ENCODE results near the gene FLYWCH1. TPM values are rescaled to one million over a fixed set of nuclear protein-coding genes. Genes with fewer than 3 reads are reported as not detected.
A peak's percentile ranks its signal among the peaks of the same experiment; 100 is the strongest.

The FLYWCH1 gene
- total RNA-seq, 1 experiment from 2014 or later, result 32.6 TPM

DNA sequence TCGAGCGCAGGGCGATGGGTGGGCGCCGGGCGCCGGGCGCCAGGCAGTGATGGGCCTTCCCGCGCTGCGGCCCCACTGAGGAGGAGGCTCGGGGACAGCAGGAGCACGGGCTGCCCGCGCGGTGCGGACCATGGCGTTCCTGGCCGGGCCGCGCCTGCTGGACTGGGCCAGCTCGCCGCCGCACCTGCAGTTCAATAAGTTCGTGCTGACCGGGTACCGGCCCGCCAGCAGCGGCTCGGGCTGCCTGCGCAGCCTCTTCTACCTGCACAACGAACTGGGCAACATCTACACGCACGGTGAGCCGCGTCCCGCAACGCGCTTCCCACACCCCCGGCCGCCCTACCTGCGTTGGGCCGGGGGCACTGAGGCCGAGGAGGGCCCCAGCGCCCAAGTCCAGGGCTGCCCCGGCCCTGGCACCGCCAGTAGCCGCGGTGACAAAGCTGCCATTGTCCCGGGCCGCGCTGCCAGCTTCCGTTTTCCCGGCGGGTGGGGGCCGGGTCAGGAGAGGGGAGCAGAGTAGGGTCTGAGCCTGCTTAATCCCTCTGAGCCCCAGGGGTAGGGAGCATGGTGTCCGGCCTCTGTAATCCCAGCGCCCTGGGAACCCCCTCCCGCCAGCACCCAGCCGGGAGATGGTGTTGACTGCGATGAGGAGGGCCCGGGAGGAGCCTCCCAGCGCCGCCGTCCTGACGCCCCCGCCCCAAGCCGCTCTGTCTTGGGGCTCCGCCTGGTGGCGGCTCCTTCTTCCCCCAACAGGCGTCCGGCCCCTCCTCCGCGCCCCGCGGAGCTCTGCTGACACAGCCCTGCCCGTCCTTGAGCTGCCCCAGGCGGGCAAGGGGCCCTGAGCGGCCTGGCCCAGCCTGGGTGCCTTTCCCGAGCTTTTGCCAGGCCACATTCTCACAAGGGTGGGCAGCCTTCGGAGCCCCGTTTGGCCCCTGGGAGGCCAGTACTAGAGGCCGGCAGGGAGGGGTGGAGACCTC, 58.1 kb downstream of the FLYWCH1 start:
- Mint-ChIP-seq H3K27ac (no peak overlapping the region), H3K4me3 (peak overlapping the region; percentile 61), H3K4me1 (peaks cover 27% of the 10 kb centered on the region), H3K36me3 (peaks cover 9% of the 10 kb centered on the region; the same call in 1 of the 2 replicates), H3K9me3 (no peaks in the 10 kb centered on the region), H3K27me3 (ENCODE audit: low read depth) (peaks cover 33% of the 10 kb centered on the region)
- ChIA-PET POLR2A (interaction anchor here (0.7 to 2.0 kb wide), 10 partner anchors 11 to 878 kb away, joined by 3 to 11 read pairs (median 4); partner anchors contain the start of genes FLYWCH2, PKMYT1 and TNFRSF12A), CTCF (interaction anchor here (0.5 to 4.2 kb wide), 36 partner anchors 8 to 347 kb away, joined by 3 to 46 read pairs (median 5); partner anchors contain the start of genes CLDN9, FLYWCH1, FLYWCH2 and PKMYT1)
- peak; percentile 47 for ATAC-seq
- DNase-seq (ENCODE audit: low spot score), result peak; percentile 85
- TF ChIP-seq, protein P1, sequence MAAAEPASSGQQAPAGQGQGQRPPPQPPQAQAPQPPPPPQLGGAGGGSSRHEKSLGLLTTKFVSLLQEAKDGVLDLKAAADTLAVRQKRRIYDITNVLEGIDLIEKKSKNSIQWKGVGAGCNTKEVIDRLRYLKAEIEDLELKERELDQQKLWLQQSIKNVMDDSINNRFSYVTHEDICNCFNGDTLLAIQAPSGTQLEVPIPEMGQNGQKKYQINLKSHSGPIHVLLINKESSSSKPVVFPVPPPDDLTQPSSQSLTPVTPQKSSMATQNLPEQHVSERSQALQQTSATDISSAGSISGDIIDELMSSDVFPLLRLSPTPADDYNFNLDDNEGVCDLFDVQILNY (CRISPR knock-in tag; IDR thresholded peaks at IDR 0.05), result peak; percentile 60; the same call in 1 of the 2 replicates
- TF ChIP-seq, protein P2, sequence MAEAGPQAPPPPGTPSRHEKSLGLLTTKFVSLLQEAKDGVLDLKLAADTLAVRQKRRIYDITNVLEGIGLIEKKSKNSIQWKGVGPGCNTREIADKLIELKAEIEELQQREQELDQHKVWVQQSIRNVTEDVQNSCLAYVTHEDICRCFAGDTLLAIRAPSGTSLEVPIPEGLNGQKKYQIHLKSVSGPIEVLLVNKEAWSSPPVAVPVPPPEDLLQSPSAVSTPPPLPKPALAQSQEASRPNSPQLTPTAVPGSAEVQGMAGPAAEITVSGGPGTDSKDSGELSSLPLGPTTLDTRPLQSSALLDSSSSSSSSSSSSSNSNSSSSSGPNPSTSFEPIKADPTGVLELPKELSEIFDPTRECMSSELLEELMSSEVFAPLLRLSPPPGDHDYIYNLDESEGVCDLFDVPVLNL (CRISPR knock-in tag; IDR thresholded peaks at IDR 0.05; ENCODE audit: borderline replicate concordance, low read depth), result no peak
- TF ChIP-seq, protein P3, sequence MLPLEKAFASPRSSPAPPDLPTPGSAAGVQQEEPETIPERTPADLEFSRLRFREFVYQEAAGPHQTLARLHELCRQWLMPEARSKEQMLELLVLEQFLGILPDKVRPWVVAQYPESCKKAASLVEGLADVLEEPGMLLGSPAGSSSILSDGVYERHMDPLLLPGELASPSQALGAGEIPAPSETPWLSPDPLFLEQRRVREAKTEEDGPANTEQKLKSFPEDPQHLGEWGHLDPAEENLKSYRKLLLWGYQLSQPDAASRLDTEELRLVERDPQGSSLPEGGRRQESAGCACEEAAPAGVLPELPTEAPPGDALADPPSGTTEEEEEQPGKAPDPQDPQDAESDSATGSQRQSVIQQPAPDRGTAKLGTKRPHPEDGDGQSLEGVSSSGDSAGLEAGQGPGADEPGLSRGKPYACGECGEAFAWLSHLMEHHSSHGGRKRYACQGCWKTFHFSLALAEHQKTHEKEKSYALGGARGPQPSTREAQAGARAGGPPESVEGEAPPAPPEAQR (CRISPR knock-in tag; IDR thresholded peaks at IDR 0.05), result no peak
- TF ChIP-seq, protein P4, sequence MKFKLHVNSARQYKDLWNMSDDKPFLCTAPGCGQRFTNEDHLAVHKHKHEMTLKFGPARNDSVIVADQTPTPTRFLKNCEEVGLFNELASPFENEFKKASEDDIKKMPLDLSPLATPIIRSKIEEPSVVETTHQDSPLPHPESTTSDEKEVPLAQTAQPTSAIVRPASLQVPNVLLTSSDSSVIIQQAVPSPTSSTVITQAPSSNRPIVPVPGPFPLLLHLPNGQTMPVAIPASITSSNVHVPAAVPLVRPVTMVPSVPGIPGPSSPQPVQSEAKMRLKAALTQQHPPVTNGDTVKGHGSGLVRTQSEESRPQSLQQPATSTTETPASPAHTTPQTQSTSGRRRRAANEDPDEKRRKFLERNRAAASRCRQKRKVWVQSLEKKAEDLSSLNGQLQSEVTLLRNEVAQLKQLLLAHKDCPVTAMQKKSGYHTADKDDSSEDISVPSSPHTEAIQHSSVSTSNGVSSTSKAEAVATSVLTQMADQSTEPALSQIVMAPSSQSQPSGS (CRISPR knock-in tag; IDR thresholded peaks at IDR 0.05; ENCODE audit: borderline replicate concordance, low read depth), result no peak
- 0 out of 2 replicates have a peak, but pooled peaks have one; percentile 33 for TF ChIP-seq TEAD1 (CRISPR knock-in tag; IDR thresholded peaks at IDR 0.05)
- no peak for TF ChIP-seq CBFB (CRISPR knock-in tag; IDR thresholded peaks at IDR 0.05; ENCODE audit: low read depth)
- TF ChIP-seq, protein P5, sequence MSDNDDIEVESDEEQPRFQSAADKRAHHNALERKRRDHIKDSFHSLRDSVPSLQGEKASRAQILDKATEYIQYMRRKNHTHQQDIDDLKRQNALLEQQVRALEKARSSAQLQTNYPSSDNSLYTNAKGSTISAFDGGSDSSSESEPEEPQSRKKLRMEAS (CRISPR knock-in tag; IDR thresholded peaks at IDR 0.05), result 0 out of 2 replicates have a peak, but pooled peaks have one; percentile 27
- TF ChIP-seq FOXK1 (CRISPR knock-in tag; IDR thresholded peaks at IDR 0.05), result peak; percentile 21; the same call in 1 of the 2 replicates
- peak; percentile 15; the same call in 1 of the 2 replicates for TF ChIP-seq JUN (CRISPR knock-in tag; IDR thresholded peaks at IDR 0.05)
- TF ChIP-seq SP1 (CRISPR knock-in tag; conservative IDR thresholded peaks at IDR 0.05), result peak; percentile 60; the same call in 1 of the 2 replicates
- TF ChIP-seq, protein P6, sequence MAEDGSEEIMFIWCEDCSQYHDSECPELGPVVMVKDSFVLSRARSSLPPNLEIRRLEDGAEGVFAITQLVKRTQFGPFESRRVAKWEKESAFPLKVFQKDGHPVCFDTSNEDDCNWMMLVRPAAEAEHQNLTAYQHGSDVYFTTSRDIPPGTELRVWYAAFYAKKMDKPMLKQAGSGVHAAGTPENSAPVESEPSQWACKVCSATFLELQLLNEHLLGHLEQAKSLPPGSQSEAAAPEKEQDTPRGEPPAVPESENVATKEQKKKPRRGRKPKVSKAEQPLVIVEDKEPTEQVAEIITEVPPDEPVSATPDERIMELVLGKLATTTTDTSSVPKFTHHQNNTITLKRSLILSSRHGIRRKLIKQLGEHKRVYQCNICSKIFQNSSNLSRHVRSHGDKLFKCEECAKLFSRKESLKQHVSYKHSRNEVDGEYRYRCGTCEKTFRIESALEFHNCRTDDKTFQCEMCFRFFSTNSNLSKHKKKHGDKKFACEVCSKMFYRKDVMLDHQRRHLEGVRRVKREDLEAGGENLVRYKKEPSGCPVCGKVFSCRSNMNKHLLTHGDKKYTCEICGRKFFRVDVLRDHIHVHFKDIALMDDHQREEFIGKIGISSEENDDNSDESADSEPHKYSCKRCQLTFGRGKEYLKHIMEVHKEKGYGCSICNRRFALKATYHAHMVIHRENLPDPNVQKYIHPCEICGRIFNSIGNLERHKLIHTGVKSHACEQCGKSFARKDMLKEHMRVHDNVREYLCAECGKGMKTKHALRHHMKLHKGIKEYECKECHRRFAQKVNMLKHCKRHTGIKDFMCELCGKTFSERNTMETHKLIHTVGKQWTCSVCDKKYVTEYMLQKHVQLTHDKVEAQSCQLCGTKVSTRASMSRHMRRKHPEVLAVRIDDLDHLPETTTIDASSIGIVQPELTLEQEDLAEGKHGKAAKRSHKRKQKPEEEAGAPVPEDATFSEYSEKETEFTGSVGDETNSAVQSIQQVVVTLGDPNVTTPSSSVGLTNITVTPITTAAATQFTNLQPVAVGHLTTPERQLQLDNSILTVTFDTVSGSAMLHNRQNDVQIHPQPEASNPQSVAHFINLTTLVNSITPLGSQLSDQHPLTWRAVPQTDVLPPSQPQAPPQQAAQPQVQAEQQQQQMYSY (CRISPR knock-in tag; IDR thresholded peaks at IDR 0.05), result no peak
- TF ChIP-seq, protein P7, sequence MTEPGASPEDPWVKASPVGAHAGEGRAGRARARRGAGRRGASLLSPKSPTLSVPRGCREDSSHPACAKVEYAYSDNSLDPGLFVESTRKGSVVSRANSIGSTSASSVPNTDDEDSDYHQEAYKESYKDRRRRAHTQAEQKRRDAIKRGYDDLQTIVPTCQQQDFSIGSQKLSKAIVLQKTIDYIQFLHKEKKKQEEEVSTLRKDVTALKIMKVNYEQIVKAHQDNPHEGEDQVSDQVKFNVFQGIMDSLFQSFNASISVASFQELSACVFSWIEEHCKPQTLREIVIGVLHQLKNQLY (CRISPR knock-in tag; IDR thresholded peaks at IDR 0.05), result no peak
- TF ChIP-seq IRF2 (CRISPR knock-in tag; IDR thresholded peaks at IDR 0.05; ENCODE audit: borderline replicate concordance, low read depth), result no peak
- TF ChIP-seq KAT7 (CRISPR knock-in tag; IDR thresholded peaks at IDR 0.05; ENCODE audit: borderline replicate concordance), result no peak
- TF ChIP-seq, protein P8, sequence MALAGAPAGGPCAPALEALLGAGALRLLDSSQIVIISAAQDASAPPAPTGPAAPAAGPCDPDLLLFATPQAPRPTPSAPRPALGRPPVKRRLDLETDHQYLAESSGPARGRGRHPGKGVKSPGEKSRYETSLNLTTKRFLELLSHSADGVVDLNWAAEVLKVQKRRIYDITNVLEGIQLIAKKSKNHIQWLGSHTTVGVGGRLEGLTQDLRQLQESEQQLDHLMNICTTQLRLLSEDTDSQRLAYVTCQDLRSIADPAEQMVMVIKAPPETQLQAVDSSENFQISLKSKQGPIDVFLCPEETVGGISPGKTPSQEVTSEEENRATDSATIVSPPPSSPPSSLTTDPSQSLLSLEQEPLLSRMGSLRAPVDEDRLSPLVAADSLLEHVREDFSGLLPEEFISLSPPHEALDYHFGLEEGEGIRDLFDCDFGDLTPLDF (CRISPR knock-in tag; IDR thresholded peaks at IDR 0.05), result no peak
- TF ChIP-seq, protein P9, sequence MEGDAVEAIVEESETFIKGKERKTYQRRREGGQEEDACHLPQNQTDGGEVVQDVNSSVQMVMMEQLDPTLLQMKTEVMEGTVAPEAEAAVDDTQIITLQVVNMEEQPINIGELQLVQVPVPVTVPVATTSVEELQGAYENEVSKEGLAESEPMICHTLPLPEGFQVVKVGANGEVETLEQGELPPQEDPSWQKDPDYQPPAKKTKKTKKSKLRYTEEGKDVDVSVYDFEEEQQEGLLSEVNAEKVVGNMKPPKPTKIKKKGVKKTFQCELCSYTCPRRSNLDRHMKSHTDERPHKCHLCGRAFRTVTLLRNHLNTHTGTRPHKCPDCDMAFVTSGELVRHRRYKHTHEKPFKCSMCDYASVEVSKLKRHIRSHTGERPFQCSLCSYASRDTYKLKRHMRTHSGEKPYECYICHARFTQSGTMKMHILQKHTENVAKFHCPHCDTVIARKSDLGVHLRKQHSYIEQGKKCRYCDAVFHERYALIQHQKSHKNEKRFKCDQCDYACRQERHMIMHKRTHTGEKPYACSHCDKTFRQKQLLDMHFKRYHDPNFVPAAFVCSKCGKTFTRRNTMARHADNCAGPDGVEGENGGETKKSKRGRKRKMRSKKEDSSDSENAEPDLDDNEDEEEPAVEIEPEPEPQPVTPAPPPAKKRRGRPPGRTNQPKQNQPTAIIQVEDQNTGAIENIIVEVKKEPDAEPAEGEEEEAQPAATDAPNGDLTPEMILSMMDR (IDR thresholded peaks at IDR 0.05), result 0 out of 2 replicates have a peak, but pooled peaks have one; percentile 9
- TF ChIP-seq, protein P10, sequence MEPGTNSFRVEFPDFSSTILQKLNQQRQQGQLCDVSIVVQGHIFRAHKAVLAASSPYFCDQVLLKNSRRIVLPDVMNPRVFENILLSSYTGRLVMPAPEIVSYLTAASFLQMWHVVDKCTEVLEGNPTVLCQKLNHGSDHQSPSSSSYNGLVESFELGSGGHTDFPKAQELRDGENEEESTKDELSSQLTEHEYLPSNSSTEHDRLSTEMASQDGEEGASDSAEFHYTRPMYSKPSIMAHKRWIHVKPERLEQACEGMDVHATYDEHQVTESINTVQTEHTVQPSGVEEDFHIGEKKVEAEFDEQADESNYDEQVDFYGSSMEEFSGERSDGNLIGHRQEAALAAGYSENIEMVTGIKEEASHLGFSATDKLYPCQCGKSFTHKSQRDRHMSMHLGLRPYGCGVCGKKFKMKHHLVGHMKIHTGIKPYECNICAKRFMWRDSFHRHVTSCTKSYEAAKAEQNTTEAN (CRISPR knock-in tag; IDR thresholded peaks at IDR 0.05), result no peak
- peak; percentile 29; the same call in 1 of the 2 replicates for TF ChIP-seq SMAD3 (CRISPR knock-in tag; IDR thresholded peaks at IDR 0.05; ENCODE audit: borderline replicate concordance)

Measured in WTC11 (cell line).